EL (cell line): ENCODE results near the gene MTOR.

Experiments
- DNase-seq: peaks from one replicate; pipeline ENCODE4 v3.0.0-alpha.2; 2016

MTOR gene

GRCh38 chr1:11214698-11215380 lies 47.5 kb downstream of the MTOR start:
- no peak for DNase-seq

DNA sequence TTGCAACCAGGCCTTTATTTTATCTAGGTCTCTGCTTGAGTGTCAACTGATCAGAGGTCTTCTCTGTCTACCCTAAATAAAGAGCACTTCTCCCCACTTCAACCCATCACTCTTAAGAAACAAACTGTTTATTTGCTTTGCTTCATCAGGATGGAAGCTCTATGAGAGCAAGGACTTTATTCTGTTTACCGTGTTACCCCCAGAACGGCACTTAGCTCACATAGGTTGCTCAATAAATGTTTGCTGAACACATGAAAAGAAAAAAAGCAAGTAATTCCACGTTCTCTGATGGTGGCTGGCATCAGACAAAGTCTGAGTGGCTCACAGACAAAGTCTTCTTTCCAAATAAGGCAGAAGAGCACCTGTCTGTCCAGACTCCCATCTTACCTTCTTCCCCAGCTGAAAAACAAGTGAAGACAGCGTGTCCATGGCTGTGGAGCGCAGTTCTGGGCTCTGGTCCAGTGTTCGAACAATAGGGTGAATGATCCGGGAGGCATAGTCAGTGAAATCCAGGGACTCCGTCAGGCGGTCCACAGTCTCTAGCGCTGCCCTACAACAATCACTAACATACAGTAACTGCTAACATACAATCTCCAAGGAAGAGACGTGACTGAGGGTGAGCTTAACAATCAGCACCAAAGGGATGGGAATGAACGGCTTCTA lies 50.3 kb downstream of the MTOR start:
- DNase-seq = no peak

- DNase-seq = no peak
Observed at GRCh38 chr1:11211461-11211860, 50.9 kb downstream of the MTOR start.

DNA sequence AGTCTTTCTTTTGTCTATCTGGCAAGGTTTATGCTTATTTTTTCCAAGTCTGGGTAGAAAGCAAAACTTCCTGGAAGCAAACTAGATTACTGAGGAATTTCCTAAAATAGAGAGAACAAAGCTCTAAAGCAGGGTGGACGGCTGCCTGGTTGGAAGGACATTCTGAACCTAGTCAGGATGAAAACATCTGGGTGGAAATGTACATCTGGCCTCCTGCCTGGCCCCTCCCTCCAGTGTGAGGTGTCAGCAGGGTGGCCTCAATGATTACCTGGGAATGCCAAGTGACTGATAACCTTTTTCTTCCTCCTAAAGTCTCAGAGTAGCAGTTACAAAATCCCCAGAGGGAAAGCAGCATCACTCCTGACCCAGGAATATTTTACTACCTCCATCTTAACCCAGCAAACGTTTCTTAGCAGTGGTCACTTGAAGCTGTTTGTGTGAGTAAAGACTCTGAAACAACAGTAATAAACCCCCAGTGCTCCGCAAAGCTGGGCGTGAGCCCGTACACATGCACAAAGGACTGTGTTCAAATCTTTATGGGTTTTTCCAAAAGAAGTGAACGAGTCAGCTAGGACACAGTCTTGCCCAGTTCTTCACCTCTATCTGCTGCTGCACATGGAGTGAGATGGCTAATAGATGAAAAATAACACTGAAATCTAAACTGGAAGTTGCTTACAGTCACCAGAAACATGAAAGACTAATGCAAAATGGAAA lies 54.3 kb downstream of the MTOR start:
- DNase-seq = no peak

GRCh38 chr1:11204396-11205190 lies 57.8 kb downstream of the MTOR start:
- no peak for DNase-seq

- DNase-seq = no peak
Observed at GRCh38 chr1:11198851-11199594, 63.3 kb downstream of the MTOR start.

DNA sequence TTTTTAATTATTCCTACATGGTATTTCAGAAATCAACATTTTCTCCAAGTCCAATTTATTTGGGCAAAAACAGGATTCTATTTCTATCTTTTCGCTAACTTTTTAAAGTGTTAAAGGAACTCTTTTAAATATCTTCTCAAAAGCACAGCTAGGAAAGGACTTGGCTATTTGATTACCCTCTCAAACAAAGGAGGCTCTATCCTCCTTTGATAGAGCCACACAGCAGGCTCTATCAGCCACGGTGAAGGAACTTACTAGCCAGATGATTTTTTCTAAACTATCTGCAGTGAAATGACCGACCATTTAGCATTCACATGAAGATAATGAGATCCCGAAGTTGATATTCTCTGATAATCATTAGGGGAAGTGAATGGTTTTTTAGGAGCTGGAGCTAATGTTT lies 64.1 kb downstream of the MTOR start:
- DNase-seq = no peak

DNA sequence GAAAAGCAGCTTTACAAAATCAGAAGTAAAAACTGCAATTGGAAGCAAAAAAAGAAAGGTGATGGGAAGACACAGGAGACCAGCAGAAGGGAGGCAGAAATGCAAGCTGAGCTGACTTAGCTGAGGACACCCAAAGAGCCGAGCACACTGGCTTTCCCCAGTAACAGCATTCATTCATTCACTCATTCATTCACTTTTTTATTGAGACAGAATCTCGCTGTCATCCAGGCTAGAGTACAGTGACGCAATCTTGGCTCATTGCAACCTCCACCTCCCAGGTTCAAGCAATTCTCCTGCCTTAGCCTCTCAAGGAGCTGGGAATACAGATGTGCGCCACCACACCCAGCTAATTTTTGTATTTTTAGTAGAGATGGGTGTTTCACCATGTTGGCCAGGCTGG lies 65.0 kb downstream of the MTOR start:
- no peak for DNase-seq

DNA sequence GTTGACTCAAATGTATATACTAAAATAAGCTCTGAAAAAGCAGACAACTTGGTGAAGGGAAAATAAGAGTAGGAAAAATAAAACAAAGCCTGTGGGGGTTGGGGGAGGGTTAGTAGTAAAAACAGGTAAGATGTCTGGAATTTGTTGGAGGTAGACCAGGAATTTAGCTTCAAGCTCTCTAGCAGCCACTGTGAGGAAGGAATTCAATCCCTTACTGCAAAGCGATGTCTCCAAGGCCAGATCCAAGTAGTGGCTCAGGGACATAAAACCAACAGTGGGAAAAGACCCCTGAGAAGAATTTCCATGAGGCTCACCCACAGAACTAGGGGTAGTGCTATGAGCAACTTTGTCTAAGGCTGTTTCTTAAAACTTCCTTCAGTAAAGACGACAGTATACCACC lies 65.4 kb downstream of the MTOR start:
- DNase-seq = no peak

GRCh38 chr1:11194407-11195176 lies 67.8 kb downstream of the MTOR start:
- no peak for DNase-seq

DNA sequence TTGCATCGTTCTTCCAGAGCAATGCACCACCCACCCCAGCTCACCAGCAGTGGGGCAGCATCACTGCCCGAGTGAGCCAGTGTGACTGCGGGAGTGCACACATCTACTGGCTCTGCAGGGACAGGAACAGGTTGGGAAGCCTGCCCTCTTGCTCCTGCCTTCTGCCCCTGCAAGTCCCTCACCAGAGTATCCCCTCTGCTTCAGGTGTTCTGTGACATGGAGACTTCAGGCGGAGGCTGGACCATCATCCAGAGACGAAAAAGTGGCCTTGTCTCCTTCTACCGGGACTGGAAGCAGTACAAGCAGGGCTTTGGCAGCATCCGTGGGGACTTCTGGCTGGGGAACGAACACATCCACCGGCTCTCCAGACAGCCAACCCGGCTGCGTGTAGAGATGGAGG lies 69.0 kb downstream of the MTOR start:
- no peak for DNase-seq

DNA sequence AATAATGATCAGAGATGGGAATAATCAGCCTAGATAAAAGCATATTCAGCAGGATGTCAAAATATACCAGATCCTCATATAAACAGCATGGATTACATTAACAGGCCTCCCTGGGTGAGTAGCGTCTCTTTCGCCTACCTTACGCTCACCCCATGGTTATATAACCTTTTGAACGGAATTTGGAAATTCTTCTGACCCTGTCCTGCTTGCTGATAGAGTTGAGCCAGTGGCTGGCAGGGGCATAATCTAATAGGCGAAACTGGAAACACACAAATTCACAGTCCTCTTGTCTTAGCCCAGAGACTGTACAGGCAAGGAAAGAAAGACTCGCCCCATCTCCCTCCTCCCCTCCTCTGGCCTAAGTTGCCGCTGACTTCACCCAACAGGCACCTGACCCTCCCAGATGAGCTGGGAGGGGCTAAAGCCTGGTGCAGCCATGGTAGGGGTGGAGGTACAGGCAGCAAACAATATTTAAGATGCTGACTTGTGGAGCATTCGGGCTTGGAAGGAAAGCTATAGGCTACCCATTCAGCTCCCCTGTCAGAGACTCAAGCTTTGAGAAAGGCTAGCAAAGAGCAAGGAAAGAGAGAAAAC lies 73.4 kb downstream of the MTOR start, which contains the start of gene ANGPTL7:
TSS of gene ANGPTL7 (plus strand) at position 498 of the 594 bp plus-strand sequence. CDS start 225 bp downstream, outside the sequence.
- no peak for DNase-seq

DNA sequence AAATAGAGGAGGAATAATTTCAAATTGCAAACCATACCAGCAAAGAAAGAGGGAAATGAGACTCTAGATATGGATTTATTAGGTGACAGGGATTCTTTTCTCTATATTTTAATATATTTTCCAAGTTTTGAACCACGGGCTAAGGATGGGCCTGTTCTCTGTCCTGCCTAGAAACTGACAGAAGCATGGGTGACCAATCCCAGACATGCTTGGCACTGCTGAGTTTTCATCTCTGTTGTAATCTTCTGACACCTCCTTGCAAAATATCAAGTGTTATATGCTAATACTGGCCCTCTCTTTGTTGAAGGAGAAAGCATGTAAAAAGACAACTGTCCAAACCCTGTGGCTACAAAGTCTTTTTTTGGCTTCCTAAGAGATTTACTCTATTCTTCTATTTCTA lies 74.0 kb downstream of the MTOR start:
- no peak for DNase-seq

DNA sequence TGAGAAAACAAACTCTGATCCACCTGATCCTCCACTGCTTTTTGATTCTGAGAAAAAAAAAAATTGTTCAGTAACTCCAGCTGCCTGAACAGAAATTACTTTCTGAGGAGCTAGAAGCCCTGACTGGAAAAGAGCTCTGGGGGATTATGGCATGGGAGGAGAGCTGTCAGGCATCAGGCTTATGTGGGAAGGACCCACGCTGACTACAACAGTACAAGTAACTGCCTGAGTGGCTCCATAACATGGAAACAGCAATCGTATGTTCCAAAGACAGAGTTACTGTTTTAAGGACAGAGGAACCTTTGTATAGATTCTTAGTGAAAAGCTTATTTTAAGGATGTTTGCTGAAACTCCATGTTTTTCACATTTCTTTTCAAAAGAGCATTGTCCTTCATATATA lies 74.4 kb downstream of the MTOR start:
- DNase-seq = no peak

DNA sequence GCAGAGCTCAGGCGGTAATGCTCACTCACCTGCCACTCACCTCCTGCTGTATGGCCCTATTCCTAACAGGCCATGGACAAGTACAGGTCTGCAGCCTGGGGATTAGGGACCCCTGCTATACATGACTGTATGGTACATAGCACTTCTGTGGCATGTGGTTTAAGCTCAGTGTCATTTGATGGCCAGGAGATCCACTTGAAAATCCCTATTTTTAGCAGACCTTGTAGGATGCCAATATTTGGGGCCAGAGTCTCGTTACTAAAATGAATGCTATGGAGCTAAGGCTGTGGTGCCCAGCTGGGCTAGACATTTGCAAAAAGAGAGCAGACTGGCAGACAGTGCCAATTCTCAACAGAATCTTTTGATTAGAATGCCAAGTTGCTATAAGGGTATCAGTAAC lies 74.9 kb downstream of the MTOR start:
- no peak for DNase-seq

- no peak for DNase-seq
Observed at GRCh38 chr1:11187000-11187399, 75.4 kb downstream of the MTOR start.

GRCh38 chr1:11184973-11185372 lies 77.4 kb downstream of the MTOR start:
- no peak for DNase-seq

GRCh38 chr1:11182884-11183283 lies 79.5 kb downstream of the MTOR start:
- DNase-seq = no peak

GRCh38 chr1:11180342-11180744 lies 82.0 kb downstream of the MTOR start:
- peak; percentile 84 for DNase-seq

DNA sequence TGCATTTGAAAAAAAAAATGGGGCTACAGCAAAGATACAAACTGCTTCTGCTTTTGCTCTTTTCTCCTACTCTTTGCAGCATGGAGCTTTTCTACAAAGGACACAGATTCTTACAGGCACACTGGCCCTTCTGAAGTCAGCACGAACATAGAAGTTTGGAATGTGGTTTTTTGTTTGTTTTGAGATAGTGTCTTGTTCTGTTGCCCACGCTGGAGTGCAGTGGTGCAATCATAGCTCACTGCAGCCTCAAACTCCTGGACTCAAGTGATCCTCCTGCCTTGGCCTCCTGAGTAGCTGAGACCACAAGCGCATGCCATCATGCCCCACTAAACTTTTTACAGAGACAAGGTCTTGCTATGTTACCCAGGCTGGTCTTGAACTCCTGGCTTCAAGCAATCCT lies 82.6 kb downstream of the MTOR start:
- peak; percentile 38 for DNase-seq

GRCh38 chr1:11179125-11179524 lies 83.2 kb downstream of the MTOR start:
- DNase-seq = no peak
